ENCODE data around the gene MED7. TPM values are rescaled to one million over a fixed set of nuclear protein-coding genes. Genes with fewer than 3 reads are reported as not detected.

The MED7 gene
- total RNA-seq, 1 donor from 2014 or later = 16.1 TPM

DNA sequence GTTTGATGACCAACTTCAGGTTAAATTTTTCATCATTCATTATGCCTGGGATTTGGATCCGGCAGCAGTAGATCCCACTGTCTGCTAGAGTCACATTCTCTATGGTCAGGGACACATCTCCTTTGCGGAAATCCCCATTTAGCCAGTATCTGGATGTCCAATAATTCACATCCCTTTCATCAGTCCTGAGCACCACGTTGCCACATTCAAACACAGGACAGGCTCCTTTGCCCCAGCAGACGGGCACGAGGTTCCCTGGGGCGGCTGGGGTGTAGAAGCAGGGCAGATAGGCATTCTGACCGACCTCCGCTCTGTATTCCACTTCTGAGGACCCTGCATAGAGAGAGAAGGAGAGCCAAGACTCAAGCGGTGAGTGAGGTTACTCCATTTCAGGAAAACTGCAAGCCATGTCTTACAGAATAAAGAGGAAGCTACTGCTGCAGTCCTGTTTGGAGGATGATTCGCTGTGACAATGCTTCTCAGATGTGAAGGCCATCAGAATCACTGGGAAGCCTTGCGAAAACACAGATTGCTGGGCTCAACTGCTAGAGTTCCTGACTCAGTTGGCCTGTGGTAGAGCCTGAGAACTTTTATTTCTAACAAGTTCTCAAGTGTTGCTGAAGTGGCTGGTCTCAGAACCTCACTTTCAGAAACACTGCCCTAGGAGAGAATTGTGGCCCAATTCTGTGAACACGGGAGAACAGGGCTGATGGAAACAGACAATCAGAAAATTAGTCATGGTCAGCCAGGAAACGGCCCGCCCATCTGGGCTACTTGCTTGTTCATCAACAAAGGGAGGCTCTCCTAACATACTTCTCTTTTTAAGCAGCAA, 35.8 kb downstream of the MED7 start:
- CTCF ChIA-PET = no interaction called here
- no peak overlapping the region for H3K4me3 Mint-ChIP-seq

DNA sequence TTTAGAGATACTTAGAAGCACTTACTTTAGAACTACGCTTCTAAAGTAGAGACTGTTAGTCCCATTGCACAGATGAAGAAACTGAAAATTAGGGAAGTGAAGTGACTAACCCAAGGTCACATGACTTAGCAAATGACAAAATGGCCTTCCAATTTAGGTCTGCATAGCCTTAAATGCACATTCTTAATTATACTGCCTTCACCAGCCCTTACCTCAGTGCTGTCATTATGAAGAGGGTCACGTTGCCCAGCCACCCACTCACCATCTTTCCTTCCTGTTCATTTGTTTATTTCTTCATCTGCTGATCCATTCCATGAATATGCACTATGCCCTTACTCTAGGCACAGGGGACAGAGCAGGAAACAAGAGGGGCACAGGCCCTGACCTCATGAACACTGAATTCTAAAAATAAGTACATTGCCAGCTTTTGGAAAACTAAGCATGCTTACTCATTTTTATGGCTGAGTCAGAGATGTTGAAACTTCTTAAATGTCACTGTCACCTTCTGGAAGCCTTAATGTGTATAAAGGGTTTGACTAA, 42.5 kb downstream of the MED7 start:
- no peak for DNase-seq
- peaks cover 3% of the 10 kb centered on the region for H3K4me1 Mint-ChIP-seq
- H3K4me3 Mint-ChIP-seq = no peak overlapping the region
- no peak for TF ChIP-seq CTCF (IDR thresholded peaks at IDR 0.05)
- no peak overlapping the region for H3K27ac Mint-ChIP-seq
- no peaks in the 10 kb centered on the region for H3K9me3 Mint-ChIP-seq
- CTCF ChIA-PET = no interaction called here
- H3K36me3 Mint-ChIP-seq (ENCODE audit: low read depth) = no peaks in the 10 kb centered on the region
- intact Hi-C loops (cut with micrococcal nuclease) = loop anchor here (10.0 kb wide), 1 partner anchor 185 kb away; no protein-coding TSS in a partner anchor
- POLR2A ChIA-PET = no interaction called here
- H3K27me3 Mint-ChIP-seq = no peaks in the 10 kb centered on the region
- ATAC-seq (ENCODE audit: low read depth) = no peak

More for the DNA sequence above, 35.8 kb downstream of the MED7 start:
- TF ChIP-seq CTCF (IDR thresholded peaks at IDR 0.05) = no peak
- Mint-ChIP-seq H3K27me3 (no peaks in the 10 kb centered on the region), H3K27ac (no peak overlapping the region), H3K4me1 (peaks cover 35% of the 10 kb centered on the region), H3K9me3 (no peaks in the 10 kb centered on the region), H3K36me3 (ENCODE audit: low read depth) (no peaks in the 10 kb centered on the region)
- ATAC-seq (ENCODE audit: low read depth) = no peak
- no peak for DNase-seq
- POLR2A ChIA-PET = interaction anchor here (0.7 kb wide), 1 partner anchor 722 kb away, joined by 3 read pairs; no protein-coding TSS in a partner anchor
- intact Hi-C loops (cut with micrococcal nuclease) = loop anchor here (10.0 kb wide), 1 partner anchor 192 kb away; no protein-coding TSS in a partner anchor

DNA sequence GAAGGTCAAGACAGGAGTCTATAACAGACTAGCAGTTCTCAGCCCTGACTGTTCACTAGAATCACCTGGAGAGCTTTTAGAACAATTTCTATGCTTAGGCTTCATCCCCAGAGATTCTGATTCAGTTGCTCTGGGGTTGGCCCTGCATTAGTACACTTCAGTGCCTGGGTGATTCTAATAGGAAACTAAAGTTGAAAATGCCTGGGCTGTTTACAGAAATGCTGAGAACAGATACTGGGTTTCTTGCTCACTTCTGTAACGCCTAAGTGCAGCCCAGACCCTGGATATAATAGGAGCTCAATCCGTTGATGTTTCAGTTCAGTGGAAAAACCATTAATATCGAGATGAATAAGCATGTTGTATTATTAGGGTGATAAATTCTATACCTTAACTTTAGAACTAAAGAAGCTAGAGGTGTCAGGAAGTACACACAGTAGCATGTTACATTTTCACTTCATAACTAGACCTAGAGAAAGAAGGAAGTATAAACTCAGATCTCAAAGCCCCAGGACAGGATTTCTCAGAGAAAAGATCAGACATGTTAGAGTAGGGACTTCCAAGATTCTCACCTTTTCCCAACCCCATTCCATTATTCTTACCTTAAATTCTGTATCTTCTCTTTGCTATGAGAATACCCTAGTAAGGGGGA, 54.2 kb downstream of the MED7 start:
- Mint-ChIP-seq H3K4me1 (peaks cover 2% of the 10 kb centered on the region), H3K4me3 (no peak overlapping the region), H3K27ac (no peak overlapping the region), H3K27me3 (no peaks in the 10 kb centered on the region), H3K9me3 (no peaks in the 10 kb centered on the region), H3K36me3 (ENCODE audit: low read depth) (no peaks in the 10 kb centered on the region)
- DNase-seq (no peak), ATAC-seq (ENCODE audit: low read depth) (no peak)
- ChIA-PET POLR2A (interaction anchor here (0.9 kb wide), 1 partner anchor 14 kb away, joined by 3 read pairs; no protein-coding TSS in a partner anchor), CTCF (no interaction called here)
- intact Hi-C loops (cut with micrococcal nuclease) = no loop called here
- TF ChIP-seq CTCF (IDR thresholded peaks at IDR 0.05) = no peak

Other genes with a start within 250 kb of the MED7 start
- not detected in 2 replicates for gene TIMD4, start 179.6 kb downstream of the MED7 start, total RNA-seq
- not detected in 2 replicates for gene HAVCR1, start 83.7 kb downstream of the MED7 start, total RNA-seq
- gene HAVCR2, start 33.8 kb downstream of the MED7 start, total RNA-seq = 0.64 and 0.84 TPM in 2 replicates
- gene GARIN3, start 23.4 kb upstream of the MED7 start, total RNA-seq = not detected in 2 replicates
- gene ITK, start 38.0 kb upstream of the MED7 start, total RNA-seq = 0.18 and 0.86 TPM in 2 replicates
- gene CYFIP2, start 123.3 kb upstream of the MED7 start, total RNA-seq = 385 and 471 TPM in 2 replicates